Heart left ventricle (tissue), 16 donors: ENCODE data around the gene TMEM247. TPM values are rescaled to one million over a fixed set of nuclear protein-coding genes. Genes with fewer than 3 reads are reported as not detected.

Experiments
- ATAC-seq, 4 donors: fragments of 200-7000 bp; cut with Tn5 transposase; one replicate each; pipeline ENCODE4 v1.9.1; 2020 to 2022; ENCODE audit warnings: moderate library complexity in 4 of 4, mild to moderate bottlenecking in 3 of 4, moderate number of reproducible peaks in 1 of 4
- DNase-seq, 5 donors: peaks; one replicate each; pipeline ENCODE4 v3.0.0-alpha.2; 2020
- H3K27ac ChIP-seq, 12 donors: fragments of 200-600 bp; sonication (generic) in 4 of 12; one replicate each; pipeline versions ENCODE4 v1.5.0 to v1.8.0; 2016 to 2022; ENCODE audit warnings: mild to moderate bottlenecking in 2 of 12
- H3K27me3 ChIP-seq, 9 donors: fragments of 200-600 bp; sonication (generic) in 2 of 9; one replicate each; pipeline versions ENCODE4 v1.5.1 to v1.8.0; 2016 to 2022; ENCODE audit warnings: mild to moderate bottlenecking in 3 of 9
- H3K36me3 ChIP-seq, 9 donors: fragments of 200-600 bp; sonication (generic) in 2 of 9; one replicate each; pipeline versions ENCODE4 v1.5.0 to v1.8.0; 2018 to 2022; ENCODE audit warnings: mild to moderate bottlenecking in 2 of 9
- H3K4me1 ChIP-seq, 12 donors: fragments of 200-600 bp; sonication (generic) in 4 of 12; one replicate each; pipeline versions ENCODE4 v1.5.0 to v1.8.0; 2016 to 2022; ENCODE audit warnings: mild to moderate bottlenecking in 3 of 12
- H3K4me3 ChIP-seq, 12 donors: fragments of 200-600 bp; sonication (generic) in 4 of 12; one replicate each; pipeline versions ENCODE4 v1.5.0 to v1.8.0; 2017 to 2022; ENCODE audit warnings: mild to moderate bottlenecking in 9 of 12, moderate library complexity in 4 of 12
- H3K9me3 ChIP-seq, 12 donors: fragments of 200-600 bp; sonication (generic) in 4 of 12; one replicate each; pipeline versions ENCODE4 v1.5.0 to v1.8.0; 2016 to 2022; ENCODE audit warnings: mild to moderate bottlenecking in 1 of 12
- CTCF ChIP-seq, 12 donors: fragments of 200-600 bp; sonication (generic) in 4 of 12; IDR thresholded peaks; one replicate each; pipeline versions ENCODE4 v1.5.0 to v1.8.0; 2018 to 2022; ENCODE audit warnings: antibody characterized with exemption in 12 of 12, mild to moderate bottlenecking in 5 of 12
- POLR2A ChIP-seq, 2 donors: fragments of 450-650 bp; IDR thresholded peaks; one replicate each; pipeline ENCODE4 v1.6.1; 2017; ENCODE audit warnings: antibody characterized with exemption in 2 of 2, mild to moderate bottlenecking in 2 of 2, moderate library complexity in 2 of 2
- WGBS, 4 donors: extraction: QIAGEN DNeasy Blood & Tissue Kit in 2 of 4; methylation state at CpG; one replicate each; pipeline versions ENCODE4 v1.1.5 to v1.1.7; 2013 to 2018; 5-methylcytosine and 5-hydroxymethylcytosine counted together
- intact Hi-C, 10 donors: fragments of 100-400 bp; cut with DNase I; formaldehyde crosslinking; loops; one replicate each; pipeline versions ENCODE4 v1.11.1 to v1.14.2; 2022
- polyA plus RNA-seq, 2 donors: library from polyadenylated mRNA; stranded (reverse); fragments of 200-250 nt; gene quantifications; one replicate each; pipeline ENCODE4 v1.2.3, GENCODE V29; 2013
- total RNA-seq, 9 donors: library from RNA; depleted of rRNA in 2 of 9; stranded (reverse); fragments of >200 nt in 2 of 9; fragmentation: NEBNext Ultra II Directional in 3 of 9; extraction: Animal tissue kit (Norgen Biotek cat#: 25700) in 3 of 9; gene quantifications; one replicate each; pipeline versions ENCODE4 v1.1.0 to v1.2.4, GENCODE V29; 2016 to 2023
- donor health status: ischemic (EF 13 %, LVEDD 7.1; RV severe dilation, severe dysfunction).
- donor health status: healthy with polysubstance abuse.
- donor health status: DM: no; HTN: yes; CAD: no.
- donor health status: DM: no; HTN: no; CAD: no.
- donor health status: ischemic (EF 25% LVEDD 6.9; RV normal size, moderate dysfunction).
- donor health status: ischemic (EF 25% LVEDD 5.7; RV mildly dilated, moderate dysfunction).
- donor health status: healthy.
- donor health status: DM: yes; HTN: yes; CAD: no.
- donor health status: ischemic (EF 35%, LVEDD 5.7; RV mildly dilated, moderate dysfunction).
- donor health status: nonischemic (EF 11% LVEDD 7.7; RV severe dilation, severe dysfunction).
- donor health status: DM: yes; HTN: yes; CAD: no.
- donor health status: PGD.
- donor health status: ischemic (EF 29% LVEDD 5.4; RV normal size, mild dysfunction).
- donor health status: nonischemic (EF 23%, LVEDD 6.1; RV moderate dilation, normal function).

TMEM247 gene
- total and polyA plus RNA-seq, 11 donors, result not detected

DNA sequence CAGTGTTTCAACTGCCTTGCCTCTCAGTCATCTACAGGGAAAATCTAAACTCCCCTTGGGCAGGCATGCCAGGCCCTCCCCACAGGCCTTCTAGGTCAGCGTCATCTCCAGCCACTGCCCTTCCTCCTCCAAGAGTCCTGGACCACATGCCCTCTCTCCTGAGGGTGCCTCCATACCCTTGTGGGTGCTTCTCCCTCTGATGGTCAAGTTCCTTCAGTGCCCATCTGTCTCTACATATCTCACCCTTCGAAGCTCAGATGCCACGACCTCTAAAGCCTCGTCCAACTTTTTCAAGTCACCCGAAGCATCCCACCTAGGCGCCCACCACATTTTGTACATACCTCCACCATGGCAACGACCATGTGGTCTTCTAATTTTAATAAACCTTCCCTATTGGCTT is 22.6 kb upstream of the TMEM247 start:
- ATAC-seq (no peak), DNase-seq (no peak)
- TF ChIP-seq POLR2A (IDR thresholded peaks at IDR 0.05) (no peak), CTCF (IDR thresholded peaks at IDR 0.05) (no peak)
- H3K27me3 ChIP-seq, result no peaks in the 10 kb centered on the region
- WGBS, 4 donors, result 94 to 96% (median 95%) methylated on average over 7 of the region's 7 CpGs
- no peaks in the 10 kb centered on the region for H3K9me3 ChIP-seq
- H3K4me3 ChIP-seq, result no peak overlapping the region
- no peak overlapping the region for H3K27ac ChIP-seq
- H3K36me3 ChIP-seq, result no peaks in the 10 kb centered on the region
- intact Hi-C loops, result loop anchor here in 5 of 10 donors (5.0 to 10.0 kb wide), 5 partner anchors 62 to 222 kb away; no protein-coding TSS in a partner anchor
- H3K4me1 ChIP-seq, result peaks cover 7 to 27% (median 19%) of the 10 kb centered on the region in 12 donors

- peak overlapping the region in 1 of 12 donors; percentile 0 for H3K27ac ChIP-seq
- no peak for DNase-seq
- peaks cover 7 to 33% (median 19%) of the 10 kb centered on the region in 12 donors for H3K4me1 ChIP-seq
- TF ChIP-seq POLR2A (IDR thresholded peaks at IDR 0.05), result no peak
- TF ChIP-seq CTCF (IDR thresholded peaks at IDR 0.05), result no peak
- H3K27me3 ChIP-seq, result no peaks in the 10 kb centered on the region
- WGBS, 4 donors, result 82 to 88% (median 85%) methylated on average over 9 of the region's 9 CpGs
- H3K9me3 ChIP-seq, result no peaks in the 10 kb centered on the region
- intact Hi-C loops, result loop anchor here in 5 of 10 donors (5.0 to 10.0 kb wide), 5 partner anchors 64 to 224 kb away; no protein-coding TSS in a partner anchor
- no peak overlapping the region for H3K4me3 ChIP-seq
- no peaks in the 10 kb centered on the region for H3K36me3 ChIP-seq
- no peak for ATAC-seq
Measured at GRCh38 chr2:46458763-46459500, 20.4 kb upstream of the TMEM247 start.

DNA sequence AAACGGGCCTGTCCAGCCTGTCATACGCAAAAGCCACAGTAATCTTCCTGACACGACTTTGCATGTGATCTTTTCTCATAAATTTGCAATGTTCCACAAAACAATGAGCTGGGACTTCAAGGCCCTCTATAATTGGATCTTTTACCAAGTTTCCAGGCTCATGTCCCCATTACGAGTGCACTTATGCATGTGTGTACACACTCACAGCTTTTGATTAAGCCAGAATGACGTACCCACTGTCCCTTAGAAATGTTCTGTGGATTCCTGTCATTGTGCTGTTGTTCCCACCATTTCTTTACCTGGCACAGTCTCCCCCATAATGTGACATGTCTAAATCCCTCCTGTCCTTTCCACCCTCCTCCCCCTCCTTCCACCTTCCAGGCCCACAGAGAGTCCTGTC is 19.7 kb upstream of the TMEM247 start:
- no peak for TF ChIP-seq POLR2A (IDR thresholded peaks at IDR 0.05)
- TF ChIP-seq CTCF (IDR thresholded peaks at IDR 0.05), result no peak
- Histone ChIP-seq H3K27me3 (no peaks in the 10 kb centered on the region), H3K4me3 (no peak overlapping the region), H3K4me1 (peaks cover 7 to 40% (median 20%) of the 10 kb centered on the region in 12 donors), H3K27ac (peak overlapping the region in 6 of 12 donors; percentile 51 to 74 (median 59)), H3K9me3 (no peaks in the 10 kb centered on the region), H3K36me3 (no peaks in the 10 kb centered on the region)
- 59 to 72% (median 63%) methylated on average over 5 of the region's 5 CpGs for WGBS, 4 donors
- ATAC-seq (no peak), DNase-seq (no peak)
- intact Hi-C loops, result loop anchor here in 9 of 10 donors (2.0 to 10.0 kb wide), 10 partner anchors 65 to 467 kb away; no protein-coding TSS in a partner anchor

DNA sequence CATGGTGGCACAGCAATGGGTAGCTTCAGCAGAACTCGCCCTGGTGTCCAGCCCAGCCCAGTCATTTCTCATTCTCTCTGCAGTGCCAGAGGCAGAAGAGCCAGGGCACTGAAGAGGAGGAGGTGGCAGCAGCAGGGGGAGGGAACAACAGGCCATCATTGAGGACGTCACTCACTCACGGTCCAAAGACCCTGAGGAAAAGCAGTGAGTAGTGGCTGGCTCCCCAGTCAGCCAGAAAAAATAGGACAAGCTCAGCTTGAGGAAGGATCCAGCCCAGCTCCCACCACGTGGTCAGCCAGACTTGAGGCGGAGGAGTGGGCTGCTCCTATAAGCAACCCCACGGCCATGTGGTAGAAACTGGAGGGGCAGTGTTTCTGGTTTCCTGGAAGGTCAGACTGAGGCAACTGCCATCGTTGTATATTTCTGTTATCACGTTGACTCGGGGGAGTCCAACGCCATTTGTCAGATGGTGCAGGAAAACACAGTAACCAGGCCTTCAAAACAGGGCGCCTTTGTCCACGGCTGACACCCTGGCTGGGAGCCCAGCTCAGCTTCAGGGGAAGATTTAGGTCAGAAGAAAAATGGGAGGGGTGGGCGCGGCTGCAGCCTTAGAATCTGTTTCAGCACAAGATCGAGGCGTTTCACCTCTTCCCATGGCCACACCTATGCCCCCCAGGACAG is 19.0 kb upstream of the TMEM247 start:
- H3K27ac ChIP-seq, result peak overlapping the region; percentile 30 to 74 (median 58)
- intact Hi-C loops, result loop anchor here in 6 of 10 donors (2.0 kb wide), 5 partner anchors 162 to 468 kb away; no protein-coding TSS in a partner anchor
- TF ChIP-seq POLR2A (IDR thresholded peaks at IDR 0.05) (no peak), CTCF (IDR thresholded peaks at IDR 0.05) (no peak)
- H3K4me3 ChIP-seq, result no peak overlapping the region
- peak; percentile 63 to 75 (median 68) for DNase-seq
- peak; percentile 19 to 63 (median 38) for ATAC-seq
- WGBS, 4 donors, result 32 to 39% (median 36%) methylated on average over 16 of the region's 16 CpGs
- peaks cover 7 to 40% (median 20%) of the 10 kb centered on the region in 12 donors for H3K4me1 ChIP-seq
- no peaks in the 10 kb centered on the region for H3K9me3 ChIP-seq
- no peaks in the 10 kb centered on the region for H3K36me3 ChIP-seq
- H3K27me3 ChIP-seq, result no peaks in the 10 kb centered on the region
